ES-I3 (cell line): ENCODE results near the gene CLCNKA.
"Not testable (repeated sequence)": the region's sequence is repeated elsewhere in the genome, so short reads cannot be mapped to it uniquely, and the experiment has no call there.

Experiments used
- H3K36me3 ChIP-seq: 2 replicates; pipeline ENCODE4 v1.6.1; 2013; ENCODE audit warnings: mild to moderate bottlenecking, low read length, control low read depth, moderate library complexity; ENCODE audit not compliant: insufficient read depth
- H3K4me1 ChIP-seq: 2 replicates; pipeline ENCODE4 v1.6.1; 2013; ENCODE audit warnings: mild to moderate bottlenecking, control low read depth, low read length; ENCODE audit not compliant: insufficient read depth
- H3K9ac ChIP-seq: 2 replicates; pipeline ENCODE4 v1.6.1; 2013; ENCODE audit warnings: low read depth, mild to moderate bottlenecking, low read length, moderate library complexity
- H3K9me3 ChIP-seq: 2 replicates; pipeline ENCODE4 v1.6.1; 2013; ENCODE audit warnings: mild to moderate bottlenecking, low read length, moderate library complexity; ENCODE audit not compliant: control insufficient read depth, insufficient read depth

Gene CLCNKA

GRCh38 chr1:15992187-15992553 lies 29.7 kb upstream of the CLCNKA start:
- H3K36me3 ChIP-seq, result no peaks in the 10 kb centered on the region
- no peaks in the 10 kb centered on the region for H3K9me3 ChIP-seq
- H3K9ac ChIP-seq, result no peak overlapping the region
- no peaks in the 10 kb centered on the region for H3K4me1 ChIP-seq

DNA sequence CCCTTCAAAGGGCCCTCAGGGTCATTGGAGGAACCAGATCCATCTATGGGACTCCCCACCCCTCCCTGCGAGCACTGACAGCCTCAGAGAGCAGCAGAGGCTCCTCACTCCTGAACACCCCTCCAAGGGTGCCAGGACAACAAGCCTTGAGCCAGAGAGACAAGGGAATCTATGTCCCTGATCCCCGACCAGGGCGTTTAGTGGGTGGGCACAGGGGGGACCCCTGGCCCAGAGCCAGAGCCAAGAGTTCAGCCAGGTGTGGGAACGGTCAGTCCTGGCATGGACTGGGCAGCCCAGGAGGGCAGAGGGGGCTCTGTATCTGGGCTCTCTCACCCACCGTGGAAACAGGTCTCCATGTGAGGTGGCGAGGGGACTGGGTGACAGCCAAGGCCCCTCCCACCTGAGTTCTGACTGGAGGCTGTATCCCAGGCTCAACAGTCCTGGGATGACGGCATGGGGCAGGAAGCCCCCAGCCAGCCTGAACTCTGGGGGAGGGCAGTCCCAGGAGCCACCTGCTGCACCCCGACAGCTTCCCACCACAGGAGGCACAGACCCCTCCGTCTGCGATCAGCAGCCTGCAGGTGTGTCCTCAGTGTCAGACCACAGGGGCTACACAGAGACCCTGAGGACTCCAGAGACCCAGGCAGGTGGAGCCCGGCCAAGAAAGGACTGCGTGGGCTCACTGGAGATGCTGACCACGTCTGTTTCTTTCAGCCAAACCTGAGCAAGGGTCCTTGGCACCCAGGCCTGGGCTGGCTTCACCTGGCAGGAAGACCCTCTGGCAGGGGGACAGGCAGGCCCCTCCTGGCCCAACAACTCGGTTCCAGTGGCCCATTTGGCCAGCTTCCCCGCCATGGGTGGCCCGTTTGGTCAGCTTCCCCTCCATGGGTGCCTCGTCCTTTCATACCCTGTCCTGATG lies 29.0 kb upstream of the CLCNKA start:
- no peaks in the 10 kb centered on the region for H3K36me3 ChIP-seq
- no peak overlapping the region for H3K9ac ChIP-seq
- H3K9me3 ChIP-seq, result no peaks in the 10 kb centered on the region
- no peaks in the 10 kb centered on the region for H3K4me1 ChIP-seq

DNA sequence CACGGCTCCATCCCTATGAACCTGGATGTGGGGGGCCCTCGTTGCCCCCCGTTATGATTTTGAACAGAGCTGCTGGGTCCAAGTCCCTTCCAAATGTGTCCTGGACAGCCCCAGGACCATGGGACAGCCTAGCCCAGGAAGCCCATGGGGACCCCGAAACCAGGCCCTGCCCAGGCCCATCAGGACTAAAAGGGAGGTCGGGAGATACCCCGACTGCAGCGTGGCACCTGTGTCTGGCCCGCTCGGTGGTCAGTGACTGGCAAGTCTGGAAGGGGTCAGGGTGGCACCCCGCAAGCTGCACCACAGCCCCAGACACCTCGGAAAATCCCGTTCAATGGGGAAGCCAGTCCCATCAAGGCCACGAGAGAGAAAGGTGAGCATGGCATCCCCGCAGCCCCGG lies 28.2 kb upstream of the CLCNKA start:
- H3K9ac ChIP-seq, result no peak overlapping the region
- H3K36me3 ChIP-seq, result no peaks in the 10 kb centered on the region
- no peaks in the 10 kb centered on the region for H3K9me3 ChIP-seq
- no peaks in the 10 kb centered on the region for H3K4me1 ChIP-seq

DNA sequence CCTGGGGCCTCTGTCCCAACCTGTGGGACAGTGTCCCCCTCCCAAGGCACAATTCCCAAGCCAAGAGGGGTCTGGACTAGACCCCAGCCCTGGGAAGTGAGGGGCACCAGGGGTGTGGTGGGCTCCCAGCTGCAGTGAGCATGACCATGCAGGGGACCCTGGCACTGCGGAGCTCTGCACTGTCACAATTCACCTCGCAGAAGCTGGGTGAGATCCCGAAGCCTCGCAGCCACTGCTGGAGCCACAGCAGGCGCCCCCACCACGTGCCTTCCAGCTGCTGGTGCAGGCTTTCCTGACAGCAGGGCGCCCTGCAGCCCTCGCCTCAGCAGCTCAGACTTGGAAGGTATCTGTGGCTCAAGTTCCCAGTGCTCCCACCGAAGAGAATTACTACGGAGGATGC lies 27.8 kb upstream of the CLCNKA start:
- H3K36me3 ChIP-seq, result no peaks in the 10 kb centered on the region
- no peak overlapping the region for H3K9ac ChIP-seq
- H3K9me3 ChIP-seq, result no peaks in the 10 kb centered on the region
- no peaks in the 10 kb centered on the region for H3K4me1 ChIP-seq

DNA sequence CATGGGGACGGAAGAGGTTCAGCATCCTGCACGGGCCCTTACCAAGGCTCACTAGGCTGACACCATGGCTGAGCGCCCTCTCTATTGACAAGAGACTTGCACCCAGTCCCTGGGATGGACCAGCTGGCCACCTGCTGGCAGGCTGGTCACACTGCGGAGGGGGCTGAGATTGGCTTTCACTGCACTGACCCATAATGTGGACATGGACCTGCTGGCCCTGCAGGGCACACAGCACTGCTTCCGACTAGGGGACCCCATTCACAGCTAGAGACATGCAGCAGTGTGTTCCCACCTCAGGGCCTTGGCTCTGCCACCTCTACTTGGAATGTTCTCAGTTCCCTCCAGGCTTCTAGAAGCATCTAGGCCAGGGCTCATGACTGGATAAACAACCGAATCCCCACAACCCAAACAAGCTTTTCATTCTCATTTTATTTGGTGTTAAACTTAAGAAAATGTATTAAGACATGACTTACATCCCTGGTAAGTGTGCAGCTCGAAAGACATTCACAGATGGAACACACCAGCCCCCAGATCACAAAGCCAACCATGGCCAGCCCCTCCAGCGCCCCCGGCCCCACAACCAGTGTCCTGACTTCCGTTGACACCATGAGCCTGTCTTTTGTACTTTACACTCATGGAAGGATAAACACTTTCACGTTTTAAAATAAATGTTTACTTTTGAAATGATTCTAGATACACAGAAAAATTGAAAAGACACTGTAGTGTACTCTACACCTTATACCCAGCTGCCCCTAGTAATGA lies 27.1 kb upstream of the CLCNKA start:
- Histone ChIP-seq H3K36me3 (no peaks in the 10 kb centered on the region), H3K9ac (no peak overlapping the region), H3K4me1 (no peaks in the 10 kb centered on the region), H3K9me3 (no peaks in the 10 kb centered on the region)

DNA sequence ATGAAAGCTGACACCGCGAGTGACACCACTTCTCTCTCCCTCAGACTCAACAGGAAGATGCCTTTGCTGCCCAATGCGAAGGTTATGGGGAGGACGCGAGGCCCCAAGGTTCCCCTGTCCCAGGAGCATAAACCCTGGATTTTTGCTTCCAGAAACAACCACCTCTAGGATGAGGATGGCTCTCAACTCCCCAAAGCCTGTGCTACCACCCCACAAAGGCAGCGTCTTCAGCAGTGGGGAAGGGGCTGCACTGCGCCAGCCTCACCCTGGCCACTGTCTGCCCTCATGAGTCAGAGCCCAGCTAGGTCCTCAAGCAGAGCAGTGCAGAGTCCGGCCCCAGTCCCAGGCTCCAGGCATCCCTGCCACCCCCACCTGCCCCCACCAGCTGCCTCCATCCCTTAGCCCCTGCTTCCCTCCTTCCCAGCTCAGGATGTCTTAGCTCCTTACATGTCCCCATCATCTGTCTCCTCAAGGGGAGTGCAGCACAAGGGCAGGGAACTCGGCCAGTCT lies 24.7 kb upstream of the CLCNKA start:
- Histone ChIP-seq H3K36me3 (no peaks in the 10 kb centered on the region), H3K4me1 (no peaks in the 10 kb centered on the region), H3K9me3 (no peaks in the 10 kb centered on the region), H3K9ac (no peak overlapping the region)

DNA sequence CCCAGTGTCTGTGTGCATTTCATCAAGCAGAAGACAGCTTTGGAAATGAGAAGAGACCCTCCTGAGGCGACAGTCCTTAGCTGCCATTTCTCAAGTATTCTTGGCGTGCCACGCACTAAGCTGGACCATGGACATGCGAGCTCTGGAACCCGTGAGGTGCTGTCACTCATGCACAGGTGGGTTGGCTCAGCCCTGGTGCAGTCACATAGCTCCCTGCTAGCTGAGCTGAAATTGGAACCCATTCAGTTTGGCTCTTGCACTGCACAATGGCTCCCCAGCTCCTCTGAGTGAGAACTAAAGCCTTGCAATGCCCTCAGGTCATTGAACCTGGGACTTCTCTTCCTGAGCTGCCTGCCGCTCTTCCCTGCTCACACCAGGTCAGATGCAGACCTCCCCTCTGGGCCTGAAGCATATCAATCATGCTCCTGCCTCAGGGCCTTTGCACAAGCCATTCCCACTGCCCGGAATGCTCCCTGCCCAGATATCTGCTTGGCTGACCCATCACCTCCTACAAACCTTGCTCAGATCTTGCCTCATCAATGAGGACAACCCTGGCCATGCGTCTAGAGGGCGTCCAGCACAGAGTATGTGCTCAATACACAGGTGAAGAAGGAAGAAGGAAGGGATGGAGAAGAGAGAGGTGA lies 24.1 kb upstream of the CLCNKA start:
- no peak overlapping the region for H3K9ac ChIP-seq
- no peaks in the 10 kb centered on the region for H3K4me1 ChIP-seq
- H3K9me3 ChIP-seq, result no peaks in the 10 kb centered on the region
- no peaks in the 10 kb centered on the region for H3K36me3 ChIP-seq

- H3K9ac ChIP-seq, result no peak overlapping the region
- no peaks in the 10 kb centered on the region for H3K36me3 ChIP-seq
- peaks cover 3% of the 10 kb centered on the region; the same call in 1 of the 2 replicates for H3K4me1 ChIP-seq
- H3K9me3 ChIP-seq, result no peaks in the 10 kb centered on the region
Measured at GRCh38 chr1:15998929-15999328, 22.9 kb upstream of the CLCNKA start.

GRCh38 chr1:16001274-16001673 lies 20.6 kb upstream of the CLCNKA start:
- H3K9me3 ChIP-seq, H3K4me1 ChIP-seq, H3K9ac ChIP-seq, H3K36me3 ChIP-seq: not testable (repeated sequence)

- Histone ChIP-seq H3K4me1 (peaks cover 6% of the 10 kb centered on the region; the same call in 1 of the 2 replicates), H3K36me3 (no peaks in the 10 kb centered on the region), H3K9ac (no peak overlapping the region), H3K9me3 (no peaks in the 10 kb centered on the region)
Measured at GRCh38 chr1:16005597-16005996, 16.2 kb upstream of the CLCNKA start.

GRCh38 chr1:16006010-16006409 lies 15.8 kb upstream of the CLCNKA start:
- Histone ChIP-seq H3K9ac (no peak overlapping the region), H3K36me3 (no peaks in the 10 kb centered on the region), H3K4me1 (peaks cover 6% of the 10 kb centered on the region; the same call in 1 of the 2 replicates), H3K9me3 (no peaks in the 10 kb centered on the region)

GRCh38 chr1:16006552-16007485 lies 15.0 kb upstream of the CLCNKA start:
- Histone ChIP-seq H3K4me1 (peaks cover 6% of the 10 kb centered on the region; the same call in 1 of the 2 replicates), H3K9me3 (no peaks in the 10 kb centered on the region), H3K36me3 (no peaks in the 10 kb centered on the region), H3K9ac (no peak overlapping the region)

GRCh38 chr1:16007671-16008341 lies 14.0 kb upstream of the CLCNKA start:
- Histone ChIP-seq H3K9me3 (no peaks in the 10 kb centered on the region), H3K4me1 (peaks cover 6% of the 10 kb centered on the region; the same call in 1 of the 2 replicates), H3K9ac (no peak overlapping the region), H3K36me3 (no peaks in the 10 kb centered on the region)
